Muscle of leg (tissue), 11 donors: ENCODE measurements around the gene RIC8B. TPM values are rescaled to one million over a fixed set of nuclear protein-coding genes. Genes with fewer than 3 reads are reported as not detected.

Experiments used
- DNase-seq: peaks from one replicate; pipeline ENCODE4 v3.0.0; 2013
- H3K27ac ChIP-seq: one replicate; pipeline ENCODE4 v1.5.1; 2013; ENCODE audit warnings: mild to moderate bottlenecking, low read length, control low read depth
- H3K27me3 ChIP-seq: one replicate; pipeline ENCODE4 v1.6.1; 2013; ENCODE audit warnings: low read length; ENCODE audit not compliant: control insufficient read depth, insufficient read depth
- H3K36me3 ChIP-seq: one replicate; pipeline ENCODE4 v1.6.1; 2013; ENCODE audit warnings: low read length; ENCODE audit not compliant: control insufficient read depth, insufficient read depth
- H3K4me1 ChIP-seq: one replicate; pipeline ENCODE4 v1.6.1; 2013; ENCODE audit warnings: low read length; ENCODE audit not compliant: control insufficient read depth, insufficient read depth
- H3K4me3 ChIP-seq: one replicate; pipeline ENCODE4 v1.5.1; 2013; ENCODE audit warnings: low read length, control low read depth
- H3K9me3 ChIP-seq: replicated peaks from 2 replicates; pipeline ENCODE4 v1.6.1; 2013; ENCODE audit warnings: low read depth, low read length; ENCODE audit not compliant: control insufficient read depth
- WGBS: methylation state at CpG from one replicate; pipeline ENCODE4 v1.1.5; 2013; ENCODE audit warnings: missing lambda C conversion rate; ENCODE audit not compliant: insufficient coverage; 5-methylcytosine and 5-hydroxymethylcytosine counted together
- polyA plus RNA-seq, 8 donors: library from polyadenylated mRNA; unstranded; fragments of 120-200 nt; gene quantifications; one replicate each; pipeline versions ENCODE4 v1.2.1 to v1.2.3, GENCODE V29; 2013; ENCODE audit warnings: inconsistent platforms in 1 of 8, low replicate concordance in 1 of 8; ENCODE audit not compliant: insufficient read length in 8 of 8, insufficient read depth in 1 of 8
- total RNA-seq: library from RNA; stranded (reverse); fragments of 120-200 nt; gene quantifications from one replicate; pipeline ENCODE4 v1.2.4, GENCODE V29; 2013

Gene RIC8B
- total and polyA plus RNA-seq, 9 donors: 12.9 to 17.1 (median 14.4) TPM

GRCh38 chr12:106791531-106791930 is 17.0 kb downstream of the RIC8B start:
- Histone ChIP-seq H3K27me3 (no peaks in the 10 kb centered on the region), H3K36me3 (peaks cover 14% of the 10 kb centered on the region), H3K27ac (no peak overlapping the region), H3K4me1 (no peaks in the 10 kb centered on the region), H3K9me3 (no peaks in the 10 kb centered on the region), H3K4me3 (no peak overlapping the region)
- no peak for DNase-seq

- H3K9me3 ChIP-seq: no peaks in the 10 kb centered on the region
- DNase-seq: no peak
- peaks cover 12% of the 10 kb centered on the region for H3K36me3 ChIP-seq
- no peaks in the 10 kb centered on the region for H3K27me3 ChIP-seq
- H3K27ac ChIP-seq: no peak overlapping the region
- no peaks in the 10 kb centered on the region for H3K4me1 ChIP-seq
- no CpG with 5 or more reads among the region's 1 CpG for WGBS
- no peak overlapping the region for H3K4me3 ChIP-seq
Measured at GRCh38 chr12:106794369-106794768, 19.9 kb downstream of the RIC8B start.

- H3K4me1 ChIP-seq: no peaks in the 10 kb centered on the region
- no peaks in the 10 kb centered on the region for H3K9me3 ChIP-seq
- H3K4me3 ChIP-seq: no peak overlapping the region
- no CpG with 5 or more reads among the region's 1 CpG for WGBS
- no peaks in the 10 kb centered on the region for H3K27me3 ChIP-seq
- no peak overlapping the region for H3K27ac ChIP-seq
- H3K36me3 ChIP-seq: peaks cover 10% of the 10 kb centered on the region
- no peak for DNase-seq
Measured at GRCh38 chr12:106801167-106801708, 26.8 kb downstream of the RIC8B start.

GRCh38 chr12:106801830-106802533 is 27.5 kb downstream of the RIC8B start:
- peak overlapping the region; percentile 3 for H3K27ac ChIP-seq
- peak; percentile 48 for DNase-seq

GRCh38 chr12:106804668-106805067 is 30.2 kb downstream of the RIC8B start:
- no peaks in the 10 kb centered on the region for H3K4me1 ChIP-seq
- no peak for DNase-seq
- H3K9me3 ChIP-seq: no peaks in the 10 kb centered on the region
- no peaks in the 10 kb centered on the region for H3K27me3 ChIP-seq
- 8% methylated on average over 2 of the region's 3 CpGs for WGBS
- H3K36me3 ChIP-seq: peaks cover 13% of the 10 kb centered on the region
- H3K27ac ChIP-seq: no peak overlapping the region
- H3K4me3 ChIP-seq: no peak overlapping the region

More at GRCh38 chr12:106801830-106802533, 27.5 kb downstream of the RIC8B start:
- no peaks in the 10 kb centered on the region for H3K27me3 ChIP-seq
- H3K4me1 ChIP-seq: no peaks in the 10 kb centered on the region
- no CpG with 5 or more reads among the region's 4 CpGs for WGBS
- H3K9me3 ChIP-seq: no peaks in the 10 kb centered on the region
- H3K36me3 ChIP-seq: peaks cover 13% of the 10 kb centered on the region
- no peak overlapping the region for H3K4me3 ChIP-seq

GRCh38 chr12:106814714-106815113 is 40.2 kb downstream of the RIC8B start:
- no peaks in the 10 kb centered on the region for H3K27me3 ChIP-seq
- no peak overlapping the region for H3K27ac ChIP-seq
- no peak for DNase-seq
- no peak overlapping the region for H3K4me3 ChIP-seq
- H3K9me3 ChIP-seq: no peaks in the 10 kb centered on the region
- no peaks in the 10 kb centered on the region for H3K4me1 ChIP-seq
- peaks cover 6% of the 10 kb centered on the region for H3K36me3 ChIP-seq
- 71% methylated on average over 5 of the region's 6 CpGs for WGBS

GRCh38 chr12:106815741-106816140 is 41.3 kb downstream of the RIC8B start:
- Histone ChIP-seq H3K36me3 (peaks cover 6% of the 10 kb centered on the region), H3K4me1 (no peaks in the 10 kb centered on the region), H3K27me3 (no peaks in the 10 kb centered on the region), H3K4me3 (no peak overlapping the region), H3K27ac (no peak overlapping the region), H3K9me3 (no peaks in the 10 kb centered on the region)
- no CpG with 5 or more reads among the region's 1 CpG for WGBS
- no peak for DNase-seq

GRCh38 chr12:106816231-106816630 is 41.7 kb downstream of the RIC8B start:
- H3K4me3 ChIP-seq: no peak overlapping the region
- peak; percentile 71 for DNase-seq
- no peak overlapping the region for H3K27ac ChIP-seq
- H3K4me1 ChIP-seq: no peaks in the 10 kb centered on the region
- WGBS: no CpG with 5 or more reads among the region's 2 CpGs
- H3K27me3 ChIP-seq: no peaks in the 10 kb centered on the region
- H3K9me3 ChIP-seq: no peaks in the 10 kb centered on the region
- H3K36me3 ChIP-seq: peaks cover 6% of the 10 kb centered on the region

GRCh38 chr12:106819991-106820390 is 45.5 kb downstream of the RIC8B start:
- DNase-seq: no peak
- no peak overlapping the region for H3K4me3 ChIP-seq
- H3K27me3 ChIP-seq: no peaks in the 10 kb centered on the region
- H3K4me1 ChIP-seq: no peaks in the 10 kb centered on the region
- 80% methylated on average over 1 of the region's 1 CpG for whole genome bisulfite sequencing
- H3K36me3 ChIP-seq: peaks cover 2% of the 10 kb centered on the region
- no peaks in the 10 kb centered on the region for H3K9me3 ChIP-seq
- H3K27ac ChIP-seq: no peak overlapping the region

- H3K4me1 ChIP-seq: no peaks in the 10 kb centered on the region
- H3K4me3 ChIP-seq: no peak overlapping the region
- no peak overlapping the region for H3K27ac ChIP-seq
- H3K36me3 ChIP-seq: peaks cover 2% of the 10 kb centered on the region
- DNase-seq: no peak
- H3K27me3 ChIP-seq: no peaks in the 10 kb centered on the region
- H3K9me3 ChIP-seq: no peaks in the 10 kb centered on the region
- 90% methylated on average over 4 of the region's 4 CpGs for WGBS
Measured at GRCh38 chr12:106831699-106832098, 57.2 kb downstream of the RIC8B start.
